NCI-H2107 treated with DMSO at 0.1 percent for 48 hours (cell line): Measurements from ENCODE around the gene TM7SF3.

Experiments used
- DNase-seq: peaks from one replicate; lab custom pipeline; 2025; ENCODE audit not compliant: unreplicated experiment; lab: John Stamatoyannopoulos, UW

TM7SF3 gene

DNA sequence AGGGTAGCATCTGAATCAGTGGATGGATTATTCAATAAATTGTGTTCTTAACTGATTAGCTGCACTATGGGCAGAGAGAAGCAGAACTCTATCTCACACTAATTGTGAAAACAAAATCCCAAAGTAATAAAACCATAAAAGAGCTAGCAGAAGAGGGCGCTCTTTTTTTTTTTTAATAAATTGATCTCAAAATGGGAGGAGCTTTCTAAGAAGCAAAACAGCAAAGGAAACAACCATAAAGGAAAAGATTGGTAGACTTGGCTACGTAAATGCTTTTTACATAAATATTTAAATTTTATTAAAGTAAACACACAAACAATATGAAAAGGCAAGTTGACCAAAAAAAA lies 1.5 kb upstream of the TM7SF3 start:
- peak; percentile 55 for DNase-seq

DNA sequence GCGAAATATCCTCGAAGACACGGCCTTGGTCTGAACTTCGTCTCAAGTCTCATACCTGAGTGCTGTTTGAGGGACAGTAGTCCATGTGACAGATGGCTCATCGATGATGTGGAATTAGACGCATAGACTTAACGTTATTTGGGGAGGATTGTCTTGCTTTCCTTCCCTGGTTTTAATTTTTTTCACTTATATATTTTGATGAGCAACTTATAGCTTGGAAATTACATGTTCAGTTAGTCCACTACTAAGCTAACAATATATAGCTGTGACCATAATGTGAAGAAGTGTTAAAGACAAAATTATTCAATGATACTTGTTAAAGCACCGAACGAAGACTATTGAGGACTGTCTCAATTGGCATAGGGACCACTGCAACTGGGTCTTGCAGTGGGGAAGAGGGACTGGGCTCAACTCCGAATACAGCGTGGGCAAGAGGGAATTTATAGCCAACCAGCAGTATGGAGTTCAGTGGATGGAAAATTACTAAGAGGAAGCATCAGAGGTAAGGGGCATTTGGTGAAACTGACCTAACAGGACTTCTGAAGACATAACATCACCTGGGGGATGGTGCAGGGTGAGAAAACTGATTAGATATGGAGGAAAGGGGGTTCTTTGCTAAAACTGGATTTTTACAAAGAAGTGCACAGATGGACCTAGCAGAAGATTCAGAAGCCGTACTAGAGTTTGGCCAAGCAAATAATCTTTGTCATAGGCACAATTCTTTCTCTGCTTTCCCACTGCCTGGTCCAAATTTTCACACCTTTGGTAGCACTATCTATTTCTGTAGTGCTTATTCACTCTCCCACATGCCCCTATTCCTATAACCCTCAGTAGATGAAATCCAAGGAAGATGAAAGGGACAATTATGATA lies 910 bp upstream of the TM7SF3 start:
- no peak for DNase-seq

DNA sequence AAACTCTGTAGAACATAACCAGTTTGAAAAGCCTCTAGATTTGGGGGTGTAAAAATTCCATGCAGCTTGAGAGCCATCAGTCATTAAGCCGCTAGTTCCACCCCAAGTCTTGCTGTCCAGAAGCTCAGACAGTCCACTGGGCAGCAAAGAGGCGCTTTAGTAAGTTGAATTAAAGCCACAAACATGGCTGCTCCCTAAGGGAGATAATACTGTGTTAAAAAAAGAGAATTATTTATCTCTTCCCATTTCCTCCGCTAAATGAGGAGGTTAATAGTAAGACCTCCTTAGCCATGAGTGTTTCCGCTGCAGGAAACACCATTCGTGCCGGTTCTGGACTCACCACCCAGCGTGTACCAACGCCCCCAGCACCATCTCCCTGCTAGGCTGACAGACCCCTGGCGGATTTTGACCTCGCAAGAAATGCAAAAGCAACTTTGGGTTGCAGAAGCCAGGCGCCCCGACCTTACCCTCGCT lies 536 bp downstream of the TM7SF3 start:
- peak; percentile 51 for DNase-seq

DNA sequence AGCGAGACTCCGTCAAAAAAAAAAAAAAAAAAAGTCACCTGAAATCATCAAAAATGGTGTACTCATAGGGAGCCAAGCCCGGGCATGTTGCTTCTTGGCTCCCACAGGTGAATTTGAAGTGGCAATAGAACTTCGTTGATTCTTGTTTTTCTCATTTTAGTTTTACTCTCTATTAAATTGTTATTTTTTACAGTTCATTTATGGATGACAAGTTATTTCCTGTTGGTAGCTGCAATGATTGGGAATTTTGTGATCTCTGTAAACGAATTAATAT lies 1.3 kb downstream of the TM7SF3 start:
- DNase-seq = no peak

DNA sequence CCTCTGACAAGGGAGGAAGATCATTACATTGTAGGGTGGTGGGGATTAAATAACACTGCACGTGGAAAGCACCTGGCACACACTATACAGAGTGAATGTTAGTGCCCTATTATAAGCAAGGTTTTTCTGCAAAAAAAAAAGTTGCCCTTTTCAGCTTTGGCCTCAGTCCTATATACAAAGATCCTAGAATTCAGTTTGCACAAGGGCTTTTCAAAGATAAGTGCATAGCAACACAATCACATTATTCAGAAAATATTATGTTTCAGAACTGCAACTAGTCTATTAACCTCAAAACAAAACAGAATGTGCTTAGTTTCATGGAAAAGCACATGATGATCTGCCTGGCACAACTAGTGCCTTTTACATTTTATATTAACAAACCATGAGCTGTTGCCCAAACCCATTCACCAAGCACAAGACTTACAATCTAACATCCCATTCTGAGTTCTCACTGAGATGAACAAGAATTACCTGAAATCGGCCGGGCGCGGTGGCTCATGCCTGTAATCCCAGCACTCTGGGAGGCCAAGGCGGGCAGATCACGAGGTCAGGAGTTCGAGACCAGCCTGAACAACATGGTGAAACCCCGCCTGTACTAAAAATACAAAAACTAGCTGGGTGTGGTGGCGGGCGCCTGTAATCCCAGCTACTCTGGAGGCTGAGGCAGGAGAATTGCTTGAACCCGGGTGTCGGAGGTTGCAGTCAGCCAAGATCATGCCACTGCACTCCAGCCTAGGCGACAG lies 1.8 kb downstream of the TM7SF3 start:
- DNase-seq = peak; percentile 88

DNA sequence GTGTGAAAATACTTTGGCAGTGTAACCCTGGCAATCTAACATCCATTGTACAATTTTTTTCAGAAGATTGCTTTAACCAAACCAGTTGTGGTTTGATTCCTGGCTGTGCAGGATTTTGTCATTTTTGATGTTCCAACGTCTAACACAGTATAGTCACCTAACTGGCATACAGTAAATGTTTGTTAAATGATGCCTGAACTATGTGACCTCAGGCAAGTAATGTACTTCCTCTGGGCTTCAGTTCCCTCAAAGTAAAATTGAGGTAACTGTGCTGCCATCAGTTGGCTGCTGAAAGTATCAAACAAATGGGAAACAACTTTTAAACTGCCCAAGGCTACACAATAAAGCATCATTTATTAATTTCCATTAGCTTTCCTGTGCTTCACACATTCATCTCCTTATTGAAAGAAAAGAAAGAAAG lies 4.3 kb downstream of the TM7SF3 start:
- no peak for DNase-seq

DNA sequence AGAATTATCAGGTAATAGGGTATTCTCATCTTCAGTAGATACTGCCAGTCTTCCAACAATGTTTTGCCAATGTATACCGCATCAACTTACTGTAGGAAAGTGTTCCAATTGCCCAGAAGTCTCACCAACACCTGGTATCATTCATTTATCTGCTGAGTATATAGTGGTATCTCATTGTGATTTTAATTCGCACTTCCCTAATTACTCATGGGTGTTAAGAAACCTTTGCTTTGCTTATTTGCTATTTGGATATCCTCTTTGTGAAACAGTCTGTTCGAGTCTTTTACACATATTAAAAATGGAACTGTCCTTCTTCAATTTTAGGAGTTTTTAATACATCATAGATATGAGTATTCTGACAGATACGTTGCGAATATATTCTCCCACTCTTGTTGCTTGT lies 6.1 kb downstream of the TM7SF3 start:
- no peak for DNase-seq

DNA sequence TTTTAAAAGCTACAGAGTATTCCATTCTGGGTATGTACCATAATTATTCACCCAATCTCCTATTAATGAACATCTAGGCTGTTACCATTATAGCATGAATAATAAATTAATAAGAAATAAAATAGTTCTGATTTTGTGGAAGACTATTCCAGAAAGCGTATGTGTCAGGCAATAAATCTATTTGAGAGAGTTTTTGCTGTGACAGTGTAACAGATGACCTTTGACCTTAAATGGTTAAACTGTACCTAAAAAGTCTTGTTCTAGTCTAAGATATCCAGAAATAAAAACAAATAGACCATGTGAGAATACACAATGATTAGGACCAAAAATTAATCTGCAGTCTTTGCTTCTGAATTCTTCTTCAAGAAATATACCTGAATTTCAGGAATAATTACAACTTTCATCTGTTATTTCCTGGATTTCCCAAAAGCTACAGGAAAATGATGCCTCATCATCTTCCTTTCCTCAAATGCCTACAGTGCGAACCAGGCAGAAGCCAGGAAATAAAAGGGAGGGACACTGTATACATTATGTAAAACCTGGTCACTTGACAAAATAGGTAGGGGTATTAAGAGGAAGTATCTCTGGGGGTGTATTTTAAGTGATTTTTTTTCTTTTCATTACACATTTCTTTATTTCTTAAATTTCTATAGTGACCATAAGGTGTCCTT lies 7.3 kb downstream of the TM7SF3 start:
- DNase-seq = no peak

DNA sequence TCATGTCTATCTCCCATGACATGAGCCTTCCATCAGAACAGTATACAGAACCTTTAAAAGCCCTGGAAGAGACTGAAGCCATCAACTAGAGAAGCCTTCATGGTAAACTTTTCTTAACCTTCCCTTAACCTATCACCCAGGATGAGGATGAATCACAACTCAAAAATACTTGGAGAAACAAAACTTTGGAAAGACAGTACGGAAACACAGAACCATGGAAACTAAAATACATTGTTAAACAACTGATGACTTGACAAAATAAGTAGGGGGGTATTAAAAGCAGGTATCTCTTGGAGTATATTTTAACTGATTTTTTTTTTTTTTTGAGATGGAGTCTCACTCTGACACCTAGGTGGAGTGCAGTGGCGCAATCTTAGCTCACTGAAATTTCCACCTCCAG lies 8.7 kb downstream of the TM7SF3 start:
- no peak for DNase-seq

DNA sequence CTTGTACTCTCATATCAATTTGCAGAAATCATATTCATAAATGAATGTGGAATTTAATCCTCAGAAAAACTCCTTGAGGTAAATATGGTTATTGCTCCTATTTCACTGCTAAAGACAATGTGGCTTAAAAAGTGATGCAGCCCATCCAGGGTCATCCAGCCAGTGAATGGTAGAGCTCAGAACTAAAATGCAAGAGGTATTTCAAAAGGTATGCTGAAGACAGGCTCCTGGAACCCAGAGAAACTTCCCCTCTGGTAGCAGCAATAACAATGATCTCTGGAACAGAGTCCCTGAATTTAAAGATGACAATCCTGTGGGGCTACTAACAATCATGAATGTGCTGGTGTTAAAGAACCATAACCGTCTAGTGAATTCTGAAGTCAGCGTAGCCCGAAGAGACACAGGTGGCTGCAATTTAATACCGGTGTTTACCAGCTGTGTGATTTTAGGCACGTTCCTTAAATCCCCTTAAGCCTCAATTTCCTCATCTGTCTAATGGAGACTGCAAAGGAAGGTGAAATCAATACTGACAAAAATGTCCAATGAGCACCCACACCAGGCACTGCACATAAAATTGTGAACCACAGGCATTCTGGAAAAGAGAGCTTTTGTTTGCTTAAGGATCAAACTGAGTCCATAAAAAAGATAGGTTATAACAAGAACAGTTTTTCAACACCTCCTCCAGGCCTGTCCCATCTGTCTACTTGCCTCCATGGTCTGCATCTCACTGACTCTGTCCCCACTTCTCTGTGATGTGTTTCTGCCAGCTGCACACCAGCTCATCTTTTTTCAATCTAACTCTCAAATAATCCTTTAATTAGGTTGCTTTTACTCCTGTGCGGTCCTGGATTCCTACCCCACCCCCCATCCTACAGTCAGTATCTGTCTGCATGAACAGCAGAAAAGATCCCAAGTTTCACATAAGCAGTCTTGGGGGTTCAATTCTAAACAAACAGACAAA lies 10.5 kb downstream of the TM7SF3 start:
- DNase-seq = peak; percentile 73

DNA sequence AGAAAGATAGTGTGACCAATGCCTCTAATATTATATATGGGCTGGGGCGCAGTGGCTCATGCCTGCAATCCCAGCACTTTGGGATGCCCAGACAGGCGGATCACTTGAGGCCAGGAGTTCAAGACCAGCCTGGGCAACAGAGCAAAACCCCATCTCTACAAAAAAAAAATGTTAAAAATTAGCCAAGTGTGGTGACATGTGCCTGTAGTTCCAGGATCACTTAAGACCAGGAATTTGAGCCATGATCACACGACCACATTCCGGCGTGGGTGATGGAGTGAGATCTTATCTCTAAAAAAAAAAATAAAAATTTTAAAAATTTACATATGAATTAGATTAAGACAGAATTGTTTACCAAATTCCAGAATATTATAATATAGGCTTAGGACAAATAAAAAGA lies 12.0 kb downstream of the TM7SF3 start:
- DNase-seq = no peak

DNA sequence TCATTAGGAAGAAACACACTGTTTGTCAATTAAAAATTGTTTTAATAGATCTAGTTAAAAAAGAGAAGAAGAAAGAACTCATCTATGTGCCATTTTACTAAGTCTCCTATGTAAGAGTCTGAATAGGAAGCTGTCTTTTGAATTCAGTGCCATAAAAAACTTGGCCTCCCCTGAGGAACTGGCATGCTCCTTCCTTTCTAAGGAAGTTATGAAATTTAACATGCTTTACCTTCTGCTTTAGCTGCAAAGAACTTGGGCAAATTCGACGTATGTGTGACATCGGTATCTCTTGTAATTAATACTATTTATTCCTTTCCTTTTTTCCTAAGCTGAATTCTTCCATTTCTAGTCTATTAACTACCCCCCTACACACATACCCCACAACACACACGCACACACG lies 12.5 kb downstream of the TM7SF3 start:
- no peak for DNase-seq

DNA sequence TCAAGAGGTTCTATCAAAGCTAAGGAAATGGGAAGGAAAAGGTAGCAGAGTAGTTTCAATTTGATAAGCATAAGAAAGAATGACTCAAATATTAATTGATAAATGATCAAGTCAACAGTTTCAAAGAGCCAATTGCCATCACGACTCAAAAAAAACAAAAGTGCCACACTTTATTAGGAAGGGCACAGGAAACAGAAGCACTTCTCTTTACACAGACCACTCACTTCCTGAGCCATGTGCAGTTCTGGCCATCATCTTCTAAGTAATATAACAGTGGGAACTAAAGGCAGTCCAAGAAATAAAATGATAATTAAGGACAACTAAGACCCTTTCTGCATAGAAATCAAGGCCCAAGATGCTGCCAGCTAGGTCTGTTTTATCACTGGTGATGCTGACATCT lies 13.2 kb downstream of the TM7SF3 start:
- no peak for DNase-seq

DNA sequence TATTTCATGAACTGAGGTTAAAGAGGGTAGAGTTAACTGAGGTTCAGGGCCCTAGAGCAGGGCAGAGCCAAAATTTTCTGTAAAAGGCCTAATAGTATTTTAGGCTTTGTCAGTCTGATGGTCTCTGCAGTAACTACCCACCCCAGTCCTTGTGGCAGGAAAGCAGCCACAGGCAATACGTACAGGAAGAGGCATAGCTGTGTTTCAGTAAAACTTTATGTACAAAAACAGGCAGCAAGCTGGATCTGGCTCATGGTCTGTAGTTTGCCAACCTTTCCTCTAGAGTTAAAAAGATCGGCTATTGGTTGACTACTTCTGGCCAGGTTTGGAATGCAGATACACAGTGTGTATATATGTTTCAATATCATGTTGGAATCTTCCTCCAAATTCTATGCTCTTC lies 17.2 kb downstream of the TM7SF3 start:
- DNase-seq = no peak

DNA sequence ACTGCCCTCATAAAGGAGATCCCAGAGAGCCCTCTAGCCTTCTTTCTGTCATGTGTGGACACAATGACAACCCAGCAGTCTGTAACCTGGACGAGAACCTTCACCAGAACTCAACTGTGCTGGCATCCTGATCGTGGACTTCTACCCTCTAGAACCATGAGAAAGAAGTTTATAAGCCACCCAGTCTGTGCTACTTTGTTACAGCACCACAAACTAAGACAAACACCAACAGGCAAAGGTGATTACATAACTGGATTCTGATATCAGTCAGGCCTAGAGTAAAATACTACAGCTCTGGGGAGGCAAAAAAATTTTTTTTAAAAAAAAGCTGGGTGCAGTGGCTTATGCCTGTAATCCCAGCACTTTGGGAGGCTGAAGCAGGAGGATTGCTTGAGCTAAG lies 18.5 kb downstream of the TM7SF3 start:
- DNase-seq = no peak

DNA sequence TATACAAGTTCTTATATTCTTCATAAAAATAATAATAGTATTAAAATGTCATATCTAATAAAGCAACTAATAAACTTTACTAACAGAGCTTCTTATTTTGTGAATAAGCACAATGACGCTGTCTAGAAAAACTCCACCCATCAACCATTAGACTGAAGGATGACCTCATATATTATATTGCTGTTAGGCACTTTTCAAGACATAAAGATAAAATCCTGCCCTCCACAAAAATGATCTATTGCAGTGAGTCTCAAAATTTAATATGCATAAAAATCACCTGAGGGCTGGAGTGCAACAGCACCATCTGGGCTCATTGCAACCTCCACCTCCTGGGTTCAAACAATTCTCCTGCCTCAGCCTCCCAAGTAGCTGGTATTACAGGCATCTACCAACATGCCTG lies 20.1 kb downstream of the TM7SF3 start:
- DNase-seq = no peak

DNA sequence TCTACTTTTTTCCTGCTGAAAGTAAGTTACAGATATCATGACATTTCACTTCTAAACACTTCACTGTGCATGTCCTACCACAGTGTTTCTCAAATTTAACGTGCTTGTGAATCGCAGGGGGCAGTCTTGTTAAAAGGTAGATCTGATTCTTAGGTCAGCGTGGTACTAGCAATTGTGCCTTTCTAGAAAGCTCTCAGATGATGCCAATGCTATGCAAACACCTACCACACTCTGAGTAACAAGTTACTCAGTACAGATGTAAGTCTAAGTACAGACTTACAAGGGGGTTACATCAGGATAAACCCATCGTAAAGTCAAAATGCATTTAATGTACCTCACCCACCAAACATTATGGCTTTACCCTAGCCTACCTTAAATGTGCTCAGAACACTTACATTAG lies 22.4 kb downstream of the TM7SF3 start:
- no peak for DNase-seq

DNA sequence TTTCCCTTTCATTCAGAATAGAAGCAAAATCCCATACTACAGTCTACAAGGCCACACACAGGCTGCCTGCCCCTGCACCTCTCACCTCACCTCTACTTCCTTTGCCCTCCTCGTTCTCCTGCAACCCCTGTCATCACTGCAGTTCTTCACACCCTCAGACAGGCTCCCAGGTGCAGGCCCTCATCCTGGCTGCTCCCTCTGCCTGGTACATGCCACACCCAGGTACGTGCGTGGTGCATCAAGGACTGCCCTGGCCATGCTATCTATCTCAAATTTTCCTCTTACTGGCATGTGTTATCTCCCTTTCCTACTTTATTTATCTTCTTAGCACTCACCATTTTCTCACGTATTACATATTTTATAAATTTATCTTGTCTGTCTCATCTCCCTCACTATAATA lies 24.3 kb downstream of the TM7SF3 start:
- no peak for DNase-seq

DNA sequence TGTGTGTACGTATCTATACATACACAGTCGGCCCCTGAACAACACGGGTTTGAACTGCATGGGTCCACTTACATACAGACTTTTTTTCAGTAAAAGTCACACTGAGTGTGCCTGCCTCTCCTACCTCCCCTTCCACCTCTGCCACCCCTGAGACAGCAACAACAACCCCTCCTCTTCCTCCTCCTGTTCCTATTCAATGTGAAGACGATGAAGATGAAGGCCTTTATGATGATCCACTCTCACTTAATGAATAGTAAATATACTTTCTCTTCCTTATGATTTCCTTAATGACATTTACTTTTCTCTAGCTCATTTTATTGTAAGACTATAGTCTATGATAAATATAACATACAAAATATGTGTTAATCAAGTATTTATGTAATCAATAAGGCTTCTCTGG lies 25.5 kb downstream of the TM7SF3 start:
- no peak for DNase-seq

DNA sequence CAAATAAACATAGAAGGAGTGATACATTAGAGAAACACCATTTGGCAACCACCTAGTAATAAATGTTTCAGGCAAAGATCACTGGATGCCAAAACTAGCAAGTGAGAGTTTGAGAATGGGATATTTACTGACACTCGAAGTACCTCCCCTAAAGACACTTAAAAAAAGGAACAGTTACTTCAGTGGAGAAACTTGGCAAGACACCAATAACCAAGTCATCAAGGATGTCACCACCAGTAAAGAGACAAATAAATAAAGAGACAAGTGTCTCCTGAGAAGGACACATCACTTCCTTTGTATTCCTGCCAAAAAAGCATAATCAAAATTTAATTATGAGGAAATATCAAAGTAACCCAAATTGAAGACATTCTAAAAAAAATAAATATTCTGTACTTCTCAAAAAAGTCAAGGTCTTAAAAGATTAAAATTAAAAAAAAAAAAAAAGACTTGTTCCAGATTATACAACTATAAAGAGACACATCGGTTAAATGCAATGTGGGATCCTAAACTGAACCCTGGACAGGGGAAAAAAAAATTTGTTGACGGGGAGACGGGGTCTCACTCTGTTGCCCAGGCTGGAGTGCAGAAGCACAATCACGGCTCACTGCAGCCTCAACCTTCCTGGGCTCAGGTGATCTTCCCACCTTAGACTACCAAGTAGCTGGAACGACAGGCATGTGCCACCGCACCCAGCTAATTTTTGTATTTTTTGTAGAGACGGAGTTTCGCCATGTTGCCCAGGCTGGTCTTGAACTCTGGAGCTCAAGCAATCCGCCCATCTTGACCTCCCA lies 26.4 kb downstream of the TM7SF3 start:
- DNase-seq = no peak
